Measurements from ENCODE around the gene REXO1.

- no peak for TF ChIP-seq POLR2A (IDR thresholded peaks at IDR 0.05)
- TF ChIP-seq CTCF (IDR thresholded peaks at IDR 0.05) = no peak
These were observed 967 bp downstream of the REXO1 start for GRCh38 chr19:1847348-1847683.
